GM19372 (cell line): ENCODE measurements around the gene MIA.
"Not testable (repeated sequence)": the region's sequence is repeated elsewhere in the genome, so short reads cannot be mapped to it uniquely, and the experiment has no call there.

Source experiments
- ATAC-seq: cut with Tn5 transposase; IDR thresholded peaks from one replicate; pipeline ENCODE4 v1.9.1; 2021; ENCODE audit warnings: mild to moderate bottlenecking, low read depth, moderate library complexity; ENCODE audit not compliant: unreplicated experiment

The MIA gene

DNA sequence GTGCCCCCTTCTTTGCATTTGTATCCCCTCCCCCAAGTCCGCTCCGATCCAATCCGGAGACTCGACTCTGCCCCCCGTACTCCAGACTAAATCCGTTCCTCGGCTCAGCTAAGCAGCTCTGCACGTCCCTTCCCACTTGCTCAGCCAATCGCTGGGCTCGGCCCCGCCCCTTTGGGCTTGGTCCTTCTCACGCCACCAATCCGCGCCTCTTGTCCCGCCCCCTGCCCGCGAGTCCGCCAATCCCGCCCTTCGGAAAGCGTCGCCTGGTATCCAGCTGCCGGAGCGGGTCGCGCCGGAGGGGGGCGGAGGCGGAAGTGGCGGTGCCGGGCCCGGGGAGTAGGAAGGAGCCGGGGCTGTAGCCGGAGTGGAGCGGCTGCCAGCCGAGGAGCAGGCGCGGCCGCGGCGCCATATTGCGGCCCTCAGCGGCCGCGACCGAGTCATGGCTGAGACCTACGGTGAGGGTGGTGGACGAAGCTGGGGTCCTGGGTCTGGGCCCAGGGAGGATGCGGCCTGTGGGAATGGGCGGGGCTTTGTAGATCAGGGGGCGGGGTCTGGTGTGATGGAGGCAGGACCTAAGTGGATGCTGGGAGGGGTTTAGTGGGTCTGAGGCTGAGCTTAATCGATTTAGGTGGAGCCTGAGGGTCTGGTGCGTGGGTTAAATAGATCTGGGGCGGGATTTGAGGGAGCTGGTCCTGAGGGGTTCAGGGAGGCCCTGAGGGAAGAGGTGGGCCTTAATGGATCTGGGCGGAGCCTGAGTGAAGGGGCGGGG, 2.8 kb downstream of the MIA start, which contains the start of gene RAB4B:
Gene RAB4B (plus strand): TSS at position 311 of the 769 bp plus-strand sequence. CDS start 129 bp downstream, at position 440.
- ATAC-seq, result peak; percentile 59

- ATAC-seq, result no peak
Observed at GRCh38 chr19:40778706-40779284, 3.5 kb downstream of the MIA start.

DNA sequence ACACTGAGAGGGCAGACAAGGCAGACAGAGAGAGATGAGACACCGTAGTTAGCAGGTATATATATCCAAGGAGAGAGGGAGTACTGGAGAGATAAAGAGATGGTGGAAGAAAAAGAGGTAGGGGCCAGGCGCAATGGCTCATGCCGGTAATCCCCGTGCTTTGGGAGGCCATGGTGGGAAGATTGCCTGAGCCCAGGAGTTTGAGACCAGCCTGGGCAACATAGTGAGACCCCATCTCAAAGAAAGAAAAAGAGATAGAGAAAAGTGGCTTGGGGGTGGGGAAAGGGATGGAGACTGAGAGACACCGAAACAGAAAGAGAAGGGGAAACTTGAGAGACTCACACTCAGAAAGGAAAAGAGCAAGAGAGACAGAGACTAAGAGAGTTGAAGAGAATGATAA, 5.3 kb downstream of the MIA start:
- no peak for ATAC-seq

- ATAC-seq, result no peak
Observed at GRCh38 chr19:40781140-40781539, 5.8 kb downstream of the MIA start.

DNA sequence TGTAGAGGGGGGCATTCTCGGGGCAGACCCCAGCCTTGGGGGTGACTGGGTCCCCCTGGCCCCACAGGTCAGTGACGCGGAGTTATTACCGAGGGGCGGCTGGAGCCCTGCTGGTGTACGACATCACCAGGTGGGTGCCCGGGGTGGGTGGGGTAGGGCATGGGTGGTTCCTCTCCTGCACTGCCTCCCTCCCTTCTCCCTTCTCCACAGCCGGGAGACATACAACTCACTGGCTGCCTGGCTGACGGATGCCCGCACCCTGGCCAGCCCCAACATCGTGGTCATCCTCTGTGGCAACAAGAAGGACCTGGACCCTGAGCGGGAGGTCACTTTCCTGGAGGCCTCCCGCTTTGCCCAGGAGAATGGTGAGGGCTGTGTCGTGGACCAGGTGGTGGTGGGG, 8.4 kb downstream of the MIA start:
- no peak for ATAC-seq

DNA sequence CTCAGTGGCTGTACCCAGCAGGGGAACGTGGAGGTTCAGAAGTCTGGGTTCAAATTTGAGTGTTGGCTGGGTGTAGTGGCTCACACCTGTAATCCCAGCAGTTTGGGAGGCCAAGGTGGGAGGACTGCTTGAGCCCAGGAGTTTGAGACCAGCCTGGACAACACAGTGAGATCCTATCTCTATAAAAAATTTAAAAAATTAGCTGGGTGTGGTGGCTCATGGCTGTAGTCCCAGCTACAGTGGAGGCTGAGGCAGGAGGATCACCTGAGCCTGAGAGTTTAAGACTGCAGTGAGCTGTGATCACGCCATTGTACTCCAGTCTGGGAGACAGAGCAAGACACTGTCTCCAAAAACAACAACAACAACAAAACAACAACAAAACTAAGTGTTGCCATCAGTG, 8.8 kb downstream of the MIA start:
- not testable (repeated sequence) for ATAC-seq

- no peak for ATAC-seq
Observed at GRCh38 chr19:40785526-40785925, 10.2 kb downstream of the MIA start.

- ATAC-seq, result no peak
Observed at GRCh38 chr19:40786060-40787037, 11.0 kb downstream of the MIA start.

GRCh38 chr19:40791349-40791748, 16.0 kb downstream of the MIA start:
- ATAC-seq, result no peak

- no peak for ATAC-seq
Observed at GRCh38 chr19:40791996-40792395, 16.7 kb downstream of the MIA start.

- no peak for ATAC-seq
Observed at GRCh38 chr19:40797166-40797962, 22.0 kb downstream of the MIA start.

GRCh38 chr19:40797963-40798682, 22.8 kb downstream of the MIA start:
- ATAC-seq, result peak; percentile 13

DNA sequence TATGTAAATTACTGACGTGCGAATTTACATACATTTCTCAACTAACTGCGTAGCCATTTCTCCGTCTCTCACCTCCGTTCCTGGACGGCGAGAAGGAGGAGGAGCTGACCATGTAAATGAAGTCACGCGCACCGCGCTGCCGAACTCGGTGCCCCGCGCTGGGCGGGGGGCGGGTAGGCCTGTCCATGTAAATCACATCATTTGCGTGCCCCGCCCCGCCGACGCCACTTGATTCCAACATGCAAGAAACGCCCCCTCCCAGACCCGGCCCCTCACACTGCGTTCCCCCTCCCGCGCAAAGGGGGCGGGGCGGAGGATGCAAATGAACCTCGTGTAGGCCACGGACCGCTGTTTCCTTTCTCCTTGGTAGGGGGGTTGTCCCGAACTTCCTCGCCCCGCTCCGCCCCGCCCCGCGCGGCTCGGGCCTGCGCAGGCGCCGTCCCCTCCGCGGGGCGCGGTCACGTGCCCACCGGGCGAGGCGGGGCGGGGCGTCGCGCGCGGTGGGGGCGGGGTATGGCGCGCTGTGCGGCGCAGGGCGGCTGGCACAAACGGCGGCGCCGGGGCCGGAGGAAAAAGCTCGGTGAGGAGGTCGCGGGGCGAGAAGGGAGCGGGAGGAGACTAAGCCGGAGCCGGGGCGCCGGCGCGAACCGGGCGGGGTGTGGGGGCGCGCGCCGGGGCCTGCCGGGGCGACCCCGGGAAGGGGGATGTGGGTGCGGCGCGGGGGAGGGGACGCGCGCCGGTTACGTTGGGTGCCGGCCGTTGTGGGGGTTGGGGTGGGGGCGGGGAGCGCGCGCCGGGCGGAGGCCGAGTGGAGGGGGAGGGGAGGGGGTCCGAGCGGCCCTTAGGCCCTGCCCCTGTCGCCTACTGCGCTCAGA, 23.6 kb downstream of the MIA start, which contains the start of gene EGLN2:
Gene EGLN2 (plus strand): TSS at position 509 of the 875 bp plus-strand sequence. CDS start 1,382 bp downstream, outside the sequence.
- peak; percentile 77 for ATAC-seq

- ATAC-seq, result no peak
Observed at GRCh38 chr19:40799558-40800338, 24.4 kb downstream of the MIA start.

DNA sequence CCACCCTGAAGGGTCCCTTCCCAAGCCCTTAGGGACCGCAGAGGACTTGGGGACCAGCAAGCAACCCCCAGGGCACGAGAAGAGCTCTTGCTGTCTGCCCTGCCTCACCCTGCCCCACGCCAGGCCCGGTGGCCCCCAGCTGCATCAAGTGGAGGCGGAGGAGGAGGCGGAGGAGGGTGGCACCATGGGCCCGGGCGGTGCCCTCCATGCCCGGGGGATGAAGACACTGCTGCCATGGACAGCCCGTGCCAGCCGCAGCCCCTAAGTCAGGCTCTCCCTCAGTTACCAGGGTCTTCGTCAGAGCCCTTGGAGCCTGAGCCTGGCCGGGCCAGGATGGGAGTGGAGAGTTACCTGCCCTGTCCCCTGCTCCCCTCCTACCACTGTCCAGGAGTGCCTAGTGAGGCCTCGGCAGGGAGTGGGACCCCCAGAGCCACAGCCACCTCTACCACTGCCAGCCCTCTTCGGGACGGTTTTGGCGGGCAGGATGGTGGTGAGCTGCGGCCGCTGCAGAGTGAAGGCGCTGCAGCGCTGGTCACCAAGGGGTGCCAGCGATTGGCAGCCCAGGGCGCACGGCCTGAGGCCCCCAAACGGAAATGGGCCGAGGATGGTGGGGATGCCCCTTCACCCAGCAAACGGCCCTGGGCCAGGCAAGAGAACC, 25.1 kb downstream of the MIA start:
- no peak for ATAC-seq

DNA sequence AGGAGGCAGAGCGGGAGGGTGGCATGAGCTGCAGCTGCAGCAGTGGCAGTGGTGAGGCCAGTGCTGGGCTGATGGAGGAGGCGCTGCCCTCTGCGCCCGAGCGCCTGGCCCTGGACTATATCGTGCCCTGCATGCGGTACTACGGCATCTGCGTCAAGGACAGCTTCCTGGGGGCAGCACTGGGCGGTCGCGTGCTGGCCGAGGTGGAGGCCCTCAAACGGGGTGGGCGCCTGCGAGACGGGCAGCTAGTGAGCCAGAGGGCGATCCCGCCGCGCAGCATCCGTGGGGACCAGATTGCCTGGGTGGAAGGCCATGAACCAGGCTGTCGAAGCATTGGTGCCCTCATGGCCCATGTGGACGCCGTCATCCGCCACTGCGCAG, 25.7 kb downstream of the MIA start:
- no peak for ATAC-seq
